Stimulated activated CD8-positive, alpha-beta memory T cell treated with anti-CD3 and anti-CD28 coated beads, Interleukin-4, amount 100 ng/mL, for 48 hours (primary cell): ENCODE measurements around the gene KAT2A.

Experiments used
- DNase-seq: peaks from one replicate; pipeline ENCODE4 v3.0.0-alpha.2; 2020

KAT2A gene

GRCh38 chr17:42135151-42135550, 14.0 kb upstream of the KAT2A start:
- DNase-seq = no peak

- DNase-seq = peak; percentile 53
Measured at GRCh38 chr17:42133461-42134041, 12.4 kb upstream of the KAT2A start.

- DNase-seq = peak; percentile 51
Measured at GRCh38 chr17:42132941-42133340, 11.8 kb upstream of the KAT2A start.

GRCh38 chr17:42131981-42132432, 10.8 kb upstream of the KAT2A start:
- DNase-seq = no peak

- DNase-seq = no peak
Measured at GRCh38 chr17:42131232-42131631, 10.1 kb upstream of the KAT2A start.

GRCh38 chr17:42130310-42130936, 9.3 kb upstream of the KAT2A start:
- no peak for DNase-seq

- no peak for DNase-seq
Measured at GRCh38 chr17:42129109-42129837, 8.1 kb upstream of the KAT2A start.

- DNase-seq = no peak
Measured at GRCh38 chr17:42127414-42127813, 6.2 kb upstream of the KAT2A start.

- no peak for DNase-seq
Measured at GRCh38 chr17:42126836-42127235, 5.7 kb upstream of the KAT2A start.

- DNase-seq = no peak
Measured at GRCh38 chr17:42125565-42125964, 4.4 kb upstream of the KAT2A start.

- DNase-seq = no peak
Measured at GRCh38 chr17:42124256-42124655, 3.1 kb upstream of the KAT2A start.

GRCh38 chr17:42122371-42123303, 1.5 kb upstream of the KAT2A start, which contains the start of gene HSPB9:
TSS of gene HSPB9 (plus strand) at chr17:42122804. CDS start at chr17:42122851, 47 bp downstream.
- no peak for DNase-seq

- no peak for DNase-seq
Measured at GRCh38 chr17:42120161-42120769, 902 bp downstream of the KAT2A start.

GRCh38 chr17:42119301-42119700, 1.9 kb downstream of the KAT2A start:
- no peak for DNase-seq

GRCh38 chr17:42118545-42118944, 2.6 kb downstream of the KAT2A start:
- DNase-seq = peak; percentile 60

- no peak for DNase-seq
Measured at GRCh38 chr17:42118126-42118510, 3.0 kb downstream of the KAT2A start.

GRCh38 chr17:42117397-42118125, 3.6 kb downstream of the KAT2A start:
- no peak for DNase-seq

- peak; percentile 85 for DNase-seq
Measured at GRCh38 chr17:42116705-42117396, 4.3 kb downstream of the KAT2A start.

- no peak for DNase-seq
Measured at GRCh38 chr17:42114118-42114517, 7.0 kb downstream of the KAT2A start.

- no peak for DNase-seq
Measured at GRCh38 chr17:42113293-42114069, 7.7 kb downstream of the KAT2A start.
